Liver (tissue), 9 donors: ENCODE measurements around the gene DNAH10. TPM values are rescaled to one million over a fixed set of nuclear protein-coding genes. Genes with fewer than 3 reads are reported as not detected.

Source experiments
- DNase-seq: peaks from one replicate; pipeline ENCODE4 v3.0.0-alpha.2; 2017; ENCODE audit warnings: low spot score
- H3K27ac ChIP-seq, 2 donors: one replicate each; pipeline ENCODE4 v1.7.0; 2013; ENCODE audit warnings: inconsistent platforms in 2 of 2, low read length in 2 of 2, control low read depth in 1 of 2, low read depth in 1 of 2, mild to moderate bottlenecking in 1 of 2
- H3K27me3 ChIP-seq, 4 donors: one replicate each; pipeline versions ENCODE4 v1.6.1 to v1.7.0; 2013; ENCODE audit warnings: low read length in 3 of 4, inconsistent platforms in 1 of 4, mild to moderate bottlenecking in 1 of 4, moderate library complexity in 1 of 4; ENCODE audit not compliant: control insufficient read depth in 4 of 4, insufficient read depth in 4 of 4
- H3K36me3 ChIP-seq, 4 donors: one replicate each; pipeline versions ENCODE4 v1.6.1 to v1.7.0; 2013; ENCODE audit warnings: low read length in 3 of 4, mild to moderate bottlenecking in 3 of 4, low read depth in 1 of 4, moderate library complexity in 1 of 4; ENCODE audit not compliant: control insufficient read depth in 4 of 4, insufficient read depth in 3 of 4
- H3K4me1 ChIP-seq, 4 donors: one replicate each; pipeline versions ENCODE4 v1.6.1 to v1.7.0; 2013; ENCODE audit warnings: low read length in 3 of 4, mild to moderate bottlenecking in 3 of 4, moderate library complexity in 1 of 4; ENCODE audit not compliant: control insufficient read depth in 4 of 4, insufficient read depth in 4 of 4
- H3K4me3 ChIP-seq, 3 donors: one replicate each; pipeline versions ENCODE4 v1.6.1 to v1.7.0; 2013; ENCODE audit warnings: low read length in 3 of 3, control low read depth in 1 of 3, low read depth in 1 of 3, mild to moderate bottlenecking in 1 of 3
- H3K9ac ChIP-seq, 2 donors: one replicate each; pipeline ENCODE4 v1.7.0; 2013; ENCODE audit warnings: low read length in 2 of 2, mild to moderate bottlenecking in 2 of 2, moderate library complexity in 2 of 2, control low read depth in 1 of 2, low read depth in 1 of 2
- H3K9me3 ChIP-seq, 4 donors: one replicate each; pipeline versions ENCODE4 v1.6.1 to v1.7.0; 2013; ENCODE audit warnings: low read length in 3 of 4; ENCODE audit not compliant: control insufficient read depth in 4 of 4
- EGR1 ChIP-seq, 2 donors: IDR thresholded peaks; 2 replicates each; pipeline ENCODE4 v1.6.1; 2016 to 2018; ENCODE audit warnings: antibody characterized with exemption in 2 of 2, low read depth in 2 of 2
- GABPA ChIP-seq, 2 donors: IDR thresholded peaks in 1 of 2; conservative IDR thresholded peaks in 1 of 2; 2 replicates each; pipeline ENCODE4 v1.6.1; 2016; ENCODE audit warnings: antibody characterized with exemption in 2 of 2, mild to moderate bottlenecking in 1 of 2, moderate library complexity in 1 of 2
- HNF4A ChIP-seq, 2 donors: conservative IDR thresholded peaks; 2 replicates each; pipeline ENCODE4 v1.6.1; 2016; ENCODE audit warnings: antibody characterized with exemption in 2 of 2, mild to moderate bottlenecking in 2 of 2
- HNF4G ChIP-seq: IDR thresholded peaks from 2 replicates; pipeline ENCODE4 v1.6.1; 2016; ENCODE audit warnings: antibody characterized with exemption
- JUND ChIP-seq, 2 donors: IDR thresholded peaks; 2 replicates each; pipeline ENCODE4 v1.6.1; 2016; ENCODE audit warnings: antibody characterized with exemption in 2 of 2
- NR2F2 ChIP-seq: IDR thresholded peaks from 2 replicates; pipeline ENCODE4 v1.6.1; 2016; ENCODE audit warnings: antibody characterized with exemption
- RXRA ChIP-seq, 2 donors: IDR thresholded peaks; 2 replicates each; pipeline ENCODE4 v1.6.1; 2017 to 2018; ENCODE audit warnings: antibody characterized with exemption in 2 of 2, mild to moderate bottlenecking in 1 of 2
- TAF1 ChIP-seq: conservative IDR thresholded peaks from 2 replicates; pipeline ENCODE4 v1.6.1; 2016; ENCODE audit warnings: antibody characterized with exemption, mild to moderate bottlenecking
- YY1 ChIP-seq: IDR thresholded peaks from 2 replicates; pipeline ENCODE4 v1.6.1; 2016; ENCODE audit warnings: antibody characterized with exemption, mild to moderate bottlenecking
- WGBS: extraction: QIAGEN DNeasy Blood & Tissue Kit; methylation state at CpG from one replicate; pipeline ENCODE4 v1.1.7; 2013; 5-methylcytosine and 5-hydroxymethylcytosine counted together
- polyA plus RNA-seq, 2 donors: library from polyadenylated mRNA; stranded (reverse) in 1 of 2; unstranded in 1 of 2; fragments of 200-250 nt in 1 of 2; fragments of >200 nt in 1 of 2; fragmentation: Nextera tagmentation in 1 of 2; extraction: Ambion mirVana in 1 of 2; gene quantifications; one replicate each; pipeline versions ENCODE4 v1.2.1 to v1.2.3, GENCODE V29; 2013 to 2015
- total RNA-seq, 2 donors: library from RNA; depleted of rRNA; stranded (reverse); fragments of >200 nt; gene quantifications; one replicate each; pipeline ENCODE4 v1.2.3, GENCODE V29; 2014
- TF ChIP-seq, protein P1 (sequence below): IDR thresholded peaks from 2 replicates; pipeline ENCODE4 v1.6.1; 2016; ENCODE audit warnings: antibody characterized with exemption
- TF ChIP-seq, protein P2 (sequence below): IDR thresholded peaks from 2 replicates; pipeline ENCODE4 v1.6.1; 2016; ENCODE audit warnings: antibody characterized with exemption
- TF ChIP-seq, protein P3 (sequence below): IDR thresholded peaks from 2 replicates; pipeline ENCODE4 v1.6.1; 2016; ENCODE audit warnings: antibody characterized with exemption
- TF ChIP-seq, protein P4 (sequence below): fragments of 150-350 bp; IDR thresholded peaks from 2 replicates; pipeline ENCODE4 v1.5.1; 2017; ENCODE audit warnings: improper control_type of control experiment, low read depth, low read length; ENCODE audit not compliant: missing input control
- TF ChIP-seq, protein P5 (sequence below): IDR thresholded peaks from 2 replicates; pipeline ENCODE4 v1.6.1; 2016; ENCODE audit warnings: antibody characterized with exemption, mild to moderate bottlenecking
- donor health status: healthy.
- donor health status: healthy.
- donor health status: healthy.
- donor health status: healthy.
- donor health status: healthy.

DNAH10 gene
- total and polyA plus RNA-seq, 4 donors = 0.05 to 0.47 (median 0.07) TPM

DNA sequence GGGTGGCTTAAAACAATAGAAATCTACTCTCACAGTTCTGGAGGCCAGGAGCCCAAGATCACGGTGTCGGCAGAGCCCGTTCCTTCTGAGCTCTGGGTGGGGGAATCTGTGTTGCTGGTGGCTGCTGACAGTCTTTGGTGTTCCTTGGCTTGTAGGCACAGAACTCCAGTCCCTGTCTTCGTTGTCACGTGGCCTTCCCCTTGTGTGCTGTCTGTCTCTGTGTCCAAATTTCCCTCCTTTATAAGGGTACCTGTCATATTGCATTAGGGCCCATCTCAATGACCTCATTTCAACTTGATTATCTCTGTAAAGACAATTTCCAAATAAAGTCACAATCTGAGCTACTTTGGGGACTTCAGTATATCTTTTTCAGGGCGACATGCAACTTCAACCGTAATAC is 128.9 kb downstream of the DNAH10 start:
- no peak for DNase-seq
- Histone ChIP-seq H3K36me3 (no peaks in the 10 kb centered on the region), H3K4me1 (peaks cover 0 to 3% (median 0%) of the 10 kb centered on the region in 4 donors), H3K27ac (no peak overlapping the region), H3K9me3 (no peaks in the 10 kb centered on the region), H3K4me3 (no peak overlapping the region), H3K27me3 (no peaks in the 10 kb centered on the region), H3K9ac (no peak overlapping the region)
- WGBS = 87% methylated on average over 7 of the region's 7 CpGs
- TF ChIP-seq, protein P1, sequence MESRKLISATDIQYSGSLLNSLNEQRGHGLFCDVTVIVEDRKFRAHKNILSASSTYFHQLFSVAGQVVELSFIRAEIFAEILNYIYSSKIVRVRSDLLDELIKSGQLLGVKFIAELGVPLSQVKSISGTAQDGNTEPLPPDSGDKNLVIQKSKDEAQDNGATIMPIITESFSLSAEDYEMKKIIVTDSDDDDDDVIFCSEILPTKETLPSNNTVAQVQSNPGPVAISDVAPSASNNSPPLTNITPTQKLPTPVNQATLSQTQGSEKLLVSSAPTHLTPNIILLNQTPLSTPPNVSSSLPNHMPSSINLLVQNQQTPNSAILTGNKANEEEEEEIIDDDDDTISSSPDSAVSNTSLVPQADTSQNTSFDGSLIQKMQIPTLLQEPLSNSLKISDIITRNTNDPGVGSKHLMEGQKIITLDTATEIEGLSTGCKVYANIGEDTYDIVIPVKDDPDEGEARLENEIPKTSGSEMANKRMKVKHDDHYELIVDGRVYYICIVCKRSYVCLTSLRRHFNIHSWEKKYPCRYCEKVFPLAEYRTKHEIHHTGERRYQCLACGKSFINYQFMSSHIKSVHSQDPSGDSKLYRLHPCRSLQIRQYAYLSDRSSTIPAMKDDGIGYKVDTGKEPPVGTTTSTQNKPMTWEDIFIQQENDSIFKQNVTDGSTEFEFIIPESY = no peak
- TF ChIP-seq, protein P2, sequence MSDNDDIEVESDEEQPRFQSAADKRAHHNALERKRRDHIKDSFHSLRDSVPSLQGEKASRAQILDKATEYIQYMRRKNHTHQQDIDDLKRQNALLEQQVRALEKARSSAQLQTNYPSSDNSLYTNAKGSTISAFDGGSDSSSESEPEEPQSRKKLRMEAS = no peak
- TF ChIP-seq, protein P3, sequence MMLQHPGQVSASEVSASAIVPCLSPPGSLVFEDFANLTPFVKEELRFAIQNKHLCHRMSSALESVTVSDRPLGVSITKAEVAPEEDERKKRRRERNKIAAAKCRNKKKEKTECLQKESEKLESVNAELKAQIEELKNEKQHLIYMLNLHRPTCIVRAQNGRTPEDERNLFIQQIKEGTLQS = no peak
- TF ChIP-seq EGR1 (IDR thresholded peaks at IDR 0.05; ENCODE audit: low read depth in 2 of 2) (no peak), TAF1 (no peak), JUND (IDR thresholded peaks at IDR 0.05) (no peak), NR2F2 (no peak)

DNA sequence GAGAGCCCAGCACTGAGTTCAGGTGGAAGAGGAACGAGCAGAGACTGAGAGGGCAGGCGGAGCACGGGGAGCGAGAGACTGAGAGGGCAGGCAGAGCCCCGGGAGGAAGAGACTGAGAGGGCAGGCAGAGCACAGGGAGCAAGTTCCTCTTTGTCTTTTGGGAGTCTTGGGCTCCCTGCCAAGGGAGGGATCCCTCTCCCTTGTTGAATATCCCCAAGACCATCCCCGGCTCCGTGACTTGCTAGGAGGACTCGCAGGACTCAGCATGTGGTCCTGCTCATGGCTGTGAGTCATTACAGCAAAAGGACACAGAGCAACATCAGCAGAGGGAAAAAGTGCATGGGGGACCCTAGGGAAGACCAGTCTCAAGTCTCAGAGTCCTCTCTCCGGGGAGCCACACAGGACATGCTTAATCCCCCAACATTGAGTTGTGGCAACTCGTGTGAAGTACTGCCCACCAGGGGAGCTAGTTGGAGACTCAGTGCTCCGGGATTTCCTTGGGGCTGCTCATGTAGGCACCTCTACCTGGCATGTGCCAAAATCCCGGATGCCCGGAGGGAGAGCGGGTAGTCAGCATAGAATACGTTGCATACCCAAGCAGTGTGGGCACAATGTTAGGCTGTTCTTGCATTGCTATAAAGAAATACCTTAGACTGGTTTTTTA is 129.5 kb downstream of the DNAH10 start:
- no peak for TF ChIP-seq EGR1 (IDR thresholded peaks at IDR 0.05; ENCODE audit: low read depth in 2 of 2)
- TF ChIP-seq HNF4G = no peak
- TF ChIP-seq, protein P3 = no peak
- TF ChIP-seq TAF1 = no peak
- no peak for TF ChIP-seq GABPA (IDR thresholded peaks at IDR 0.05 in 1 of 2, conservative IDR thresholded peaks at IDR 0.05 in 1 of 2)
- TF ChIP-seq YY1 = no peak
- TF ChIP-seq JUND (IDR thresholded peaks at IDR 0.05) = no peak
- TF ChIP-seq RXRA (IDR thresholded peaks at IDR 0.05) = no peak
- TF ChIP-seq, protein P4, sequence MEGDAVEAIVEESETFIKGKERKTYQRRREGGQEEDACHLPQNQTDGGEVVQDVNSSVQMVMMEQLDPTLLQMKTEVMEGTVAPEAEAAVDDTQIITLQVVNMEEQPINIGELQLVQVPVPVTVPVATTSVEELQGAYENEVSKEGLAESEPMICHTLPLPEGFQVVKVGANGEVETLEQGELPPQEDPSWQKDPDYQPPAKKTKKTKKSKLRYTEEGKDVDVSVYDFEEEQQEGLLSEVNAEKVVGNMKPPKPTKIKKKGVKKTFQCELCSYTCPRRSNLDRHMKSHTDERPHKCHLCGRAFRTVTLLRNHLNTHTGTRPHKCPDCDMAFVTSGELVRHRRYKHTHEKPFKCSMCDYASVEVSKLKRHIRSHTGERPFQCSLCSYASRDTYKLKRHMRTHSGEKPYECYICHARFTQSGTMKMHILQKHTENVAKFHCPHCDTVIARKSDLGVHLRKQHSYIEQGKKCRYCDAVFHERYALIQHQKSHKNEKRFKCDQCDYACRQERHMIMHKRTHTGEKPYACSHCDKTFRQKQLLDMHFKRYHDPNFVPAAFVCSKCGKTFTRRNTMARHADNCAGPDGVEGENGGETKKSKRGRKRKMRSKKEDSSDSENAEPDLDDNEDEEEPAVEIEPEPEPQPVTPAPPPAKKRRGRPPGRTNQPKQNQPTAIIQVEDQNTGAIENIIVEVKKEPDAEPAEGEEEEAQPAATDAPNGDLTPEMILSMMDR = no peak
- TF ChIP-seq HNF4A (conservative IDR thresholded peaks at IDR 0.05) = no peak
- TF ChIP-seq, protein P5, sequence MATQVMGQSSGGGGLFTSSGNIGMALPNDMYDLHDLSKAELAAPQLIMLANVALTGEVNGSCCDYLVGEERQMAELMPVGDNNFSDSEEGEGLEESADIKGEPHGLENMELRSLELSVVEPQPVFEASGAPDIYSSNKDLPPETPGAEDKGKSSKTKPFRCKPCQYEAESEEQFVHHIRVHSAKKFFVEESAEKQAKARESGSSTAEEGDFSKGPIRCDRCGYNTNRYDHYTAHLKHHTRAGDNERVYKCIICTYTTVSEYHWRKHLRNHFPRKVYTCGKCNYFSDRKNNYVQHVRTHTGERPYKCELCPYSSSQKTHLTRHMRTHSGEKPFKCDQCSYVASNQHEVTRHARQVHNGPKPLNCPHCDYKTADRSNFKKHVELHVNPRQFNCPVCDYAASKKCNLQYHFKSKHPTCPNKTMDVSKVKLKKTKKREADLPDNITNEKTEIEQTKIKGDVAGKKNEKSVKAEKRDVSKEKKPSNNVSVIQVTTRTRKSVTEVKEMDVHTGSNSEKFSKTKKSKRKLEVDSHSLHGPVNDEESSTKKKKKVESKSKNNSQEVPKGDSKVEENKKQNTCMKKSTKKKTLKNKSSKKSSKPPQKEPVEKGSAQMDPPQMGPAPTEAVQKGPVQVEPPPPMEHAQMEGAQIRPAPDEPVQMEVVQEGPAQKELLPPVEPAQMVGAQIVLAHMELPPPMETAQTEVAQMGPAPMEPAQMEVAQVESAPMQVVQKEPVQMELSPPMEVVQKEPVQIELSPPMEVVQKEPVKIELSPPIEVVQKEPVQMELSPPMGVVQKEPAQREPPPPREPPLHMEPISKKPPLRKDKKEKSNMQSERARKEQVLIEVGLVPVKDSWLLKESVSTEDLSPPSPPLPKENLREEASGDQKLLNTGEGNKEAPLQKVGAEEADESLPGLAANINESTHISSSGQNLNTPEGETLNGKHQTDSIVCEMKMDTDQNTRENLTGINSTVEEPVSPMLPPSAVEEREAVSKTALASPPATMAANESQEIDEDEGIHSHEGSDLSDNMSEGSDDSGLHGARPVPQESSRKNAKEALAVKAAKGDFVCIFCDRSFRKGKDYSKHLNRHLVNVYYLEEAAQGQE = no peak
- TF ChIP-seq NR2F2 = no peak
- no peak overlapping the region for H3K27ac ChIP-seq
- DNase-seq = no peak
- no peak overlapping the region for H3K4me3 ChIP-seq
- H3K9ac ChIP-seq = no peak overlapping the region
- WGBS = 73% methylated on average over 15 of the region's 15 CpGs
- H3K36me3 ChIP-seq = no peaks in the 10 kb centered on the region
- peaks cover 0 to 3% (median 0%) of the 10 kb centered on the region in 4 donors for H3K4me1 ChIP-seq
- H3K27me3 ChIP-seq = no peaks in the 10 kb centered on the region
- no peaks in the 10 kb centered on the region for H3K9me3 ChIP-seq
